Posterior vena cava (tissue), 2 donors: Measurements from ENCODE around the gene UTP4. TPM values are rescaled to one million over a fixed set of nuclear protein-coding genes. Genes with fewer than 3 reads are reported as not detected.
A peak's percentile ranks its signal among the peaks of the same experiment; 100 is the strongest.

Source experiments
- DNase-seq: peaks from one replicate; pipeline ENCODE4 v3.0.0-alpha.2; 2020; ENCODE audit warnings: low spot score
- intact Hi-C, 2 donors: fragments of 100-400 bp; cut with DNase I; formaldehyde crosslinking; loops; one replicate each; pipeline versions ENCODE4 v1.14.1 to v1.14.2; 2022 to 2023
- long read RNA-seq, 2 donors: library from polyadenylated mRNA; unstranded; transcript quantifications; one replicate each; pipeline ENCODE4 v2.0.0, GENCODE V29; 2020 to 2021
- total RNA-seq, 2 donors: library from RNA; stranded (reverse); fragmentation: NEBNext Ultra II Directional; extraction: Animal tissue kit (Norgen Biotek cat#: 25700); gene quantifications; one replicate each; pipeline ENCODE4 v1.2.1, GENCODE V29; 2021
- donor health status: DM: yes; HTN: yes; CAD: no.
- donor health status: DM: yes; HTN: yes; CAD: no.

UTP4 gene
- 10 to 100 TPM; 32.8 to 36.9 TPM for total RNA-seq
- long read RNA-seq, donor 1, transcript UTP4-201 (17 exons, 2,322 nt): major isoform, 13 of 15 reads
- long read RNA-seq, donor 1, partial matches to known transcripts: 0 of 15 reads
- long read RNA-seq, donor 1, other reads (novel, unspliced or antisense): 0 of 15 reads
- long read RNA-seq, donor 2, transcript UTP4-201 (17 exons, 2,322 nt): major isoform, 105 of 144 reads
- long read RNA-seq, donor 2, transcript UTP4-203 (17 exons, 2,186 nt): minor isoform, 21 of 144 reads
- long read RNA-seq, donor 2, partial matches to known transcripts: 8 of 144 reads
- long read RNA-seq, donor 2, other reads (novel, unspliced or antisense): 10 of 144 reads

DNA sequence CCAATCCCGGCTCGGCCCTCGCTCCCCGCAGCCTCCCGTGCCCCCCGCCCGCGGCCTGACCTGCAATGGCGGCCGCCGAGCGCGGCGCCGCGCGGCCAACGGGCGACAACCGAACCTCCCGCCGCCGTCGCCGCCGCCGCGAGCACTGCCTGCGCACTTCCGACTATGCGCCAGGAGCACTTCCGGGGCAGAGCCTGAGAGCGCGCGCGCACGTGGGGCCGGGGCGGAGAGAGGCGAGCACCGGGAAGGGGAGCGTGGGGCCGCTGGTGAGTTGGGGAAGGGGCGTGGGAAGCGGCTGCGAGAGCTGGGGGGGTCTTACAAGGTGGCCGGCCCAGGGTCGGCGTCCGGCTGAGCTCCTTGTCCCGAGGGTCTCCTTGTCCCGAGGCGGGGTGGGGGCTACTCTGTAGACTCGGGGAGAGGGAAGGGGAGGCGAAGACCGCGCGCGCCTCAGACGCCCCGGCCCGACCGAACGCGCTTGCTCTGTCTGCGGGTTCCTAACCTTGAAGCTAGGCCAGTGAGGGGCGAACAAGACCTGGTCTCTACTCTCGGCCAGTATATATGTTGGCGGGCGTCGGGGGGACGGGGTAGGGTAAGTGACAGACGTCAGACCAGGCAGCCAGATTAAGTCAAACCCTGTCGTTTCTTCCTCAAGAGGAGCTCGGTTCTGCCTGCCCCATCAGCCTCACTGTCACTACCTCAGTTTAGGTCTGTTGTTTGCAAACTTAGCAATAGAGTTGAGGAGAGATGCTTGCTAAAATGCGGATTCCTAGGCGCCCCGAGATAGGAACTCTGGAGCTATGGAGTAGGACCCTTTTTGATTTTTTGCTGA, at the start of gene UTP4, which contains the start of gene CHTF8:
TSS of gene UTP4 (plus strand) at position 226 of the 829 bp plus-strand sequence. CDS start 811 bp downstream, outside the sequence.
TSS of gene CHTF8 (minus strand) at position 165 of the 829 bp plus-strand sequence. CDS start 11,130 bp downstream, outside the sequence.
- peak; percentile 97 for DNase-seq
- intact Hi-C loops: no loop called here

GRCh38 chr16:69083306-69083941, 49.0 kb upstream of the UTP4 start:
- no peak for DNase-seq
- intact Hi-C loops: no loop called here

DNA sequence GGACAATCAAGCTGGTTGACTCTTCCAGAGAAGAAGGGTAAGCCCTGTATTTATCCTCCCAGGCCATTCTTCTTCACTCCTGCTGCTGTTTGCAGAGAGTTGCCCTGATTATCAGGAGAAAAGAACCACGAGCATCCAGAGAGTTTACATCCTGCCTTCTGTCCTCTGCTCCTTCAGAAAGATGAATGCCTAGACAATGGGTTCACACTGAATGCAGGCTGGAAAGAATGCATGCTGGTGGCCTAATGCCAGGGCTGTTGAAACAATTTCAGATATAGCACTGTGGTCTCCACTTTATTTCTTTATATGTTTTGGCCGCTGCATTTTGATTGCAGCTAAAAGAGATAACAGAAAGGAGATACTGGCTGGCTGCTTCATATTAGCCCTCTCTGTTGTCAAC, 48.2 kb upstream of the UTP4 start:
- DNase-seq: no peak
- intact Hi-C loops: no loop called here

DNA sequence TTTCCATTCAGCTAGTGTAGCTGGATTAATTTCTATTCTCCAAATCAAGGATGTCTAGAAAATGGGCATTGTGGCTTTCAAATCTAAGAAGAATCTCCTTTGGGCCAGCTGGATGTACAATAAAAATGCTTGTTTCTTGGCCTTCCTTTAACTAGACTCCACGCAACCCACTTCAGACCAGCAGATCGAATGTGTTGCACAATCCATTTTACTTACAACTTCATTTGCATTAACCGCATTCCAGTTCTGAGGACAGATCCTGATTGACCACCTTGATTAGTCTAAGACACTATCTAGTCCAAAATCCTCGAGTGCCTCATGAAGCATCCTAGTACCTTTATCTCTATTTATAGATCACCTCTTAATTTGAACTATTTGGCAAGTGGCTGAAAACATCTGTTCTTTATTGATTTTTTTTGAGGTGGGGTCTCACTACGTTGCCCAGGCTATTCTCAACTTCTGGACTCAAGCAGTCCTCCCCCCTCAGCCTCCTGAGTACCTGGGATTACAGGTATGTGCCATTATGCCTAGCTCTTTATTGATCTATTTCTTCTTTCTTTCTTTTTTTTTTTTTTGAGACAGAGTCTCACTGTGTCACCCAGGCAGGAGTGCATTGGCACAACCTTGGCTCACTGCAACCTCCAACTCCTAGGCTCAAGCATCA, 47.3 kb upstream of the UTP4 start:
- intact Hi-C loops: no loop called here
- no peak for DNase-seq

GRCh38 chr16:69087161-69087581, 45.3 kb upstream of the UTP4 start:
- intact Hi-C loops: no loop called here
- DNase-seq: peak; percentile 48

GRCh38 chr16:69088684-69089083, 43.8 kb upstream of the UTP4 start:
- no peak for DNase-seq
- intact Hi-C loops: no loop called here

GRCh38 chr16:69089091-69089910, 43.1 kb upstream of the UTP4 start:
- DNase-seq: no peak
- intact Hi-C loops: no loop called here

- intact Hi-C loops: no loop called here
- no peak for DNase-seq
Observed at GRCh38 chr16:69093974-69094373, 38.5 kb upstream of the UTP4 start.

- DNase-seq: no peak
- intact Hi-C loops: no loop called here
Observed at GRCh38 chr16:69094501-69094900, 37.9 kb upstream of the UTP4 start.

DNA sequence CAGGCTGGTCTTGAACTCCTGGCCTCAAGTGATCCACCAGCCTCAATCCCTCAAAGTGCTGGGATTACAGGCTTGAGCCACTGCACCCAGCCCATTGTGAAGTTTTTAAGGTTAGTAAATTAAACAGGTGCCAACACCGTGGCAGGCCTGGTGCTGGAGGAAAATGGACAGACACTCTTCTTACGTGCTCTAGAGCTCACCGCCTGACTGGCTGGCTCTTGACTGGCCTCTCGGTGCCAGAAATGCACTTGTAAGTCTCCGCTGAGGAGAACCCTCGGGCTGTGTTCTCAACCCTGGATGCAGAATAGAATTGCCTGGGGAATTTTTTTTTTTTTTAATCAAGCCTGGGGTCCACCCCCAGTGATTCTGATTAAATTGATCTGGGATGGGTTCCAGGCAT, 37.3 kb upstream of the UTP4 start:
- DNase-seq: no peak
- intact Hi-C loops: no loop called here

- DNase-seq: no peak
- intact Hi-C loops: no loop called here
Observed at GRCh38 chr16:69100071-69100691, 32.3 kb upstream of the UTP4 start.

DNA sequence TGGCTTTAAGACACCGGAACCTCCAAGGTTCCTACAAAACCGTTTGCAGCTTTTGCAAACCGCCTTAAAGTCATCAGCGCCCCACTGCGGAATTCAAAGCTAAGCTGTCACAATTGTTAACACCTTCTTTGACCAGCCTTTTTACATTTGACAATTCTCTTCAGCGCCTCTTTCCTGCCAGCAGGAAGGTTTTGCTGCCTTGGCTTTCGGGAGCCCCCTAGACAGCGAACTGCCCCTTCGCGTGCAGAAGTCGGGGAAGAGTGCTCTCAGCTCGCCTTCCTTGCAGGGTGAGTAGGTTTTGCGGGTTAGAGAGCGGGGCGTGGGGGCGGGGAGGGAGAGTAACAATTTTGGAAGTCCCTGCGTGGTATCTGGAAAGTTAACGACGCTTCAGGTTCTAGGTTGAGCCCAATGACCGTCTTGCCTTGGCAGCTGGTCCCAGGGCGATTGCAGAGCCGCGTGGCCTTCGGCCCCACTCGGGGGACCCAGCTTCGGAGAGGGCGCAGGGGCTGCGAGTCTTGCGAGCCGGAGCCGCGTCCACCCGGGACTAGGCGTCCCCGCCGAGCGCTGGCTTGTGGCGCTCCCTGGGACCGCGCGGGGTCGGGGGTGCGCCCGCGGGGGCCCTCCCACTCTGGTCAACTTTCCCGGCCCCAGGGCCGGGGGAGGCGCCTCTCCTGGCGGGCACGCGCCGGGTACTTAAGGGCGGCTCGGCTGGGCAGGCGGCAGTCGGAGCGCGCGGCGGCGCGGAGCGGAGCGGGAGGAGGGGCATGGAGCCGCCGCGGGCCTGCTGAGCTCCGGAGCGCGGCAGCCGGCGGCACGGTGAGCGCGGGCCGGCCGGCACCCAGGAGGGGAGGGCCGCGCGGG, 26.7 kb upstream of the UTP4 start, which contains the start of gene HAS3:
TSS of gene HAS3 (plus strand) at position 153 of the 861 bp plus-strand sequence. CDS start 3,743 bp downstream, outside the sequence.
- DNase-seq: peak; percentile 82

GRCh38 chr16:69106491-69107315, 25.7 kb upstream of the UTP4 start:
- intact Hi-C loops: no loop called here
- DNase-seq: peak; percentile 82

More for the DNA sequence above, 26.7 kb upstream of the UTP4 start, which contains the start of gene HAS3:
- intact Hi-C loops: no loop called here

- DNase-seq: peak; percentile 82
- intact Hi-C loops: no loop called here
Observed at GRCh38 chr16:69107316-69107962, 25.0 kb upstream of the UTP4 start.

- peak; percentile 32 for DNase-seq
Observed at GRCh38 chr16:69108064-69108904, 24.2 kb upstream of the UTP4 start.

More at GRCh38 chr16:69108064-69108904, 24.2 kb upstream of the UTP4 start:
- intact Hi-C loops: no loop called here
